Measurements from ENCODE around the gene PRKACA.

Gene PRKACA
- total RNA-seq, result 6.8 to 95.9 (median 15.5) reads per million in 18 experiments

GRCh38 chr19:14117668-14118164, at the start of gene PRKACA:
Gene PRKACA, minus strand, starts transcription at chr19:14117762. Its CDS starts 215 bp downstream, at chr19:14117547.
- peak; percentile 99 to 100 for DNase-seq

GRCh38 chr19:14166999-14167575, 49.5 kb upstream of the PRKACA start:
- no peak for DNase-seq

- DNase-seq, result no peak
Observed at GRCh38 chr19:14165990-14166830, 48.6 kb upstream of the PRKACA start.

- DNase-seq, result no peak
Observed at GRCh38 chr19:14164724-14165493, 47.3 kb upstream of the PRKACA start.

GRCh38 chr19:14164082-14164481, 46.5 kb upstream of the PRKACA start:
- DNase-seq, result no peak

- no peak for DNase-seq
Observed at GRCh38 chr19:14162871-14163297, 45.3 kb upstream of the PRKACA start.

GRCh38 chr19:14161305-14161704, 43.7 kb upstream of the PRKACA start:
- no peak for DNase-seq

GRCh38 chr19:14160017-14160703, 42.6 kb upstream of the PRKACA start:
- no peak for DNase-seq

GRCh38 chr19:14159059-14159458, 41.5 kb upstream of the PRKACA start:
- no peak for DNase-seq

- no peak for DNase-seq
Observed at GRCh38 chr19:14158276-14159023, 40.9 kb upstream of the PRKACA start.

GRCh38 chr19:14156971-14157717, 39.6 kb upstream of the PRKACA start:
- no peak for DNase-seq

- no peak for DNase-seq
Observed at GRCh38 chr19:14156122-14156521, 38.6 kb upstream of the PRKACA start.

GRCh38 chr19:14155371-14155770, 37.8 kb upstream of the PRKACA start:
- no peak for DNase-seq

- DNase-seq, result no peak
Observed at GRCh38 chr19:14152713-14153112, 35.2 kb upstream of the PRKACA start.

- no peak for DNase-seq
Observed at GRCh38 chr19:14150770-14151661, 33.5 kb upstream of the PRKACA start.

GRCh38 chr19:14150041-14150769, 32.6 kb upstream of the PRKACA start:
- no peak for DNase-seq

GRCh38 chr19:14149509-14149994, 32.0 kb upstream of the PRKACA start:
- DNase-seq, result no peak

GRCh38 chr19:14148751-14149410, 31.3 kb upstream of the PRKACA start:
- DNase-seq, result no peak
